Mesodermal cell (in vitro differentiated cells): ENCODE data around the gene PLCD3.

ENCODE experiments used
- H3K27ac ChIP-seq: 2 replicates; pipeline ENCODE4 v1.7.0; 2013; ENCODE audit warnings: mild to moderate bottlenecking, low read depth, low read length, moderate library complexity; ENCODE audit not compliant: severe bottlenecking
- H3K36me3 ChIP-seq: 2 replicates; pipeline ENCODE4 v1.7.1; 2013; ENCODE audit warnings: mild to moderate bottlenecking, low read length, moderate library complexity; ENCODE audit not compliant: control insufficient read depth, insufficient read depth
- H3K4me1 ChIP-seq: one replicate; pipeline ENCODE4 v1.7.1; 2013; ENCODE audit warnings: mild to moderate bottlenecking, low read length; ENCODE audit not compliant: insufficient read depth, control insufficient read depth, poor library complexity, severe bottlenecking
- H3K4me3 ChIP-seq: 2 replicates; pipeline ENCODE4 v1.7.0; 2013; ENCODE audit warnings: low read length, control low read depth, mild to moderate bottlenecking; ENCODE audit not compliant: insufficient read depth, poor library complexity, severe bottlenecking; ENCODE audit errors: extremely low read depth
- H3K9me3 ChIP-seq: 2 replicates; pipeline ENCODE4 v1.7.1; 2013; ENCODE audit warnings: mild to moderate bottlenecking, low read length, moderate library complexity; ENCODE audit not compliant: control insufficient read depth
- WGBS, 2 experiments: methylation state at CpG; one replicate each; pipeline ENCODE4 v1.1.5; 2013; ENCODE audit warnings: missing lambda C conversion rate in 2 of 2; ENCODE audit not compliant: insufficient coverage in 2 of 2; 5-methylcytosine and 5-hydroxymethylcytosine counted together

Gene PLCD3

DNA sequence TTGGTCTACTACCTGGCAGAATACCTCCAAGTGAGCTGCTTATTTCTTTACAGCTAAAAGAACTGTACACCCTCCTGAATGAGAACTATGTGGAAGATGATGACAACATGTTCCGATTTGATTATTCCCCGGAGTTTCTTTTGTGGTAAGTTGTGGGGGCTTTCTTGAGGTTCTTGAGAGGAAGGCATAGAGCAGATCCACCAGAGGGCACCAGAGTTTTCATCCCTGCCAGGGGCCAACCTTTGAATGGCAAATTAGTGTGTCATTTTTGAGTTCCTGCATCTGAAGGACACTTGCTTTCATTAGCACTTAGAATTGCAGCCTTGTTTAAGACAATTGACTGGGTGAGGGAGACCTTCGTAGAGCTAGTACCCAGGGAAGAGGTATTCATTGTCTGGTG, 36.2 kb downstream of the PLCD3 start:
- H3K4me1 ChIP-seq, result peaks cover 20% of the 10 kb centered on the region
- no peak overlapping the region for H3K4me3 ChIP-seq
- no peak overlapping the region for H3K27ac ChIP-seq
- peaks cover 7% of the 10 kb centered on the region for H3K9me3 ChIP-seq
- WGBS, 2 experiments, result 94% methylated on average over 2 to 3 of the region's 3 CpGs
- H3K36me3 ChIP-seq, result peaks cover 84% of the 10 kb centered on the region

- 86 to 89% methylated on average over 12 to 13 of the region's 13 CpGs for WGBS, 2 experiments
- Histone ChIP-seq H3K27ac (peak overlapping the region; percentile 96), H3K4me3 (no peak overlapping the region)
These were observed 38.7 kb downstream of the PLCD3 start for GRCh38 chr17:45093444-45094110.

GRCh38 chr17:45092911-45093430, 39.3 kb downstream of the PLCD3 start:
- WGBS, 2 experiments, result 79 to 80% methylated on average over 5 to 6 of the region's 6 CpGs
- Histone ChIP-seq H3K4me1 (peaks cover 20% of the 10 kb centered on the region), H3K27ac (peak overlapping the region; percentile 96), H3K36me3 (peaks cover 90% of the 10 kb centered on the region), H3K4me3 (no peak overlapping the region), H3K9me3 (peaks cover 7% of the 10 kb centered on the region)

More at GRCh38 chr17:45093444-45094110, 38.7 kb downstream of the PLCD3 start:
- Histone ChIP-seq H3K36me3 (peaks cover 91% of the 10 kb centered on the region), H3K4me1 (peaks cover 20% of the 10 kb centered on the region), H3K9me3 (peaks cover 7% of the 10 kb centered on the region)

DNA sequence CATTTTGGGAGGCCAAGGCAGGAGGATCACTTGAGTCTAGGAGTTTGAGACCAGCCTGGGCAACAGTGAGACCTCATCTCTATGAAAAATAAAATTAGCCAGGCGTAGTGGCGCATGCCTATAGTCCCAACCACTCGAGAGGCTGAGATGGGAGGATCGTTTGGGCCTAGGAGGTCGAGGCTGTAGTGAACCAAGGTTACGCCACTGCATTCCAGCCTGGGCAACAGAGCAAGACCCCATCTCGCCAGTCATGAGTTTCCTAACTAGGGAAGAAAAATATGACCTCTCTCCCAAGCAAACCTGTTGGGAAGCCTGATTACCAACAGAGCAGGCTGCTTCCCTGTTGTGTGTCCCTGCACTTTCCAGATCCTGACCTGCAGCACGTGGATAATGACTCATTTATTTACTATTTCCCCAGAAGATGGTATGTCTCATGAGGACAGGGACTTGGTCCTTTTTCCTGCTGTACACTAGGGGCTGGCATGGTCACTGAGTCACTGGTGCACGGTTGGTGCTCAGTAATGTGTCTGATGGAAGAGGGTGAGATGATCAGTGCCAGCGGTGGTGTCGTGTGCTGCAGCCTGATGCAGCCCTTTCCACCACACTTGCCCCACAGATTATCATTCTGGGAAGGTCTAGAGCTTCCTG, 40.4 kb downstream of the PLCD3 start:
- Histone ChIP-seq H3K27ac (peak overlapping the region; percentile 49), H3K36me3 (peaks cover 90% of the 10 kb centered on the region), H3K4me3 (no peak overlapping the region), H3K4me1 (peaks cover 20% of the 10 kb centered on the region), H3K9me3 (peaks cover 7% of the 10 kb centered on the region)
- WGBS, 2 experiments, result 96 to 99% methylated on average over 7 to 9 of the region's 11 CpGs

GRCh38 chr17:45090711-45091110, 41.6 kb downstream of the PLCD3 start:
- 77 to 80% methylated on average over 3 of the region's 3 CpGs for WGBS, 2 experiments
- Histone ChIP-seq H3K36me3 (peaks cover 89% of the 10 kb centered on the region), H3K9me3 (peaks cover 7% of the 10 kb centered on the region), H3K4me3 (no peak overlapping the region), H3K4me1 (peaks cover 20% of the 10 kb centered on the region), H3K27ac (no peak overlapping the region)

DNA sequence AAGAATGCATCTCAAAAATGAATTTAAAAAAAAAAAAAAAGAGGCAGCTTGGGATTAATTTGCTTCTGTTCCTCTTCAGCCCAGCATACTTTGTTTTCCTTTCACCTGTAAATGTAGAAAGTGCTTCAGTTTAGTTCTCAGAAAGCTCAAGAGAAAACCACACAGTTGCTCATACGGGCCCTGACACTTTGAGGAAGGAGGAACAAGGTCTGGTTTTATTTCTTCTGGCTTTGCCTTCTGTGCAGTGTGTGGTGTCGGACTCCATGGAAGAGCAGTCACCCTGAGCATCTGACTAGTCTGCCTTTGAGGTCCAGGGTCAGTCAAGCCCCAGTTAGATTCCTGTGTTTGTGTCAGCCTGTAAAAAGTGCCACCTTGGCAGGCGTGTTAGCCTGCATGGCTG, 43.6 kb downstream of the PLCD3 start:
- peaks cover 7% of the 10 kb centered on the region for H3K9me3 ChIP-seq
- no peak overlapping the region for H3K4me3 ChIP-seq
- peaks cover 16% of the 10 kb centered on the region for H3K4me1 ChIP-seq
- peaks cover 88% of the 10 kb centered on the region for H3K36me3 ChIP-seq
- WGBS, 2 experiments, result 85 to 100% methylated on average over 2 of the region's 3 CpGs
- no peak overlapping the region for H3K27ac ChIP-seq

- Histone ChIP-seq H3K36me3 (peaks cover 89% of the 10 kb centered on the region), H3K4me3 (no peak overlapping the region)
- WGBS, 2 experiments, result 89 to 94% methylated on average over 4 to 5 of the region's 5 CpGs
These were observed 44.3 kb downstream of the PLCD3 start for GRCh38 chr17:45087978-45088377.

GRCh38 chr17:45087504-45087975, 44.8 kb downstream of the PLCD3 start:
- H3K27ac ChIP-seq, result no peak overlapping the region
- peaks cover 92% of the 10 kb centered on the region for H3K36me3 ChIP-seq
- peaks cover 7% of the 10 kb centered on the region for H3K9me3 ChIP-seq
- H3K4me1 ChIP-seq, result peaks cover 6% of the 10 kb centered on the region
- H3K4me3 ChIP-seq, result no peak overlapping the region
- 79 to 96% methylated on average over 2 to 3 of the region's 3 CpGs for WGBS, 2 experiments

More at GRCh38 chr17:45087978-45088377, 44.3 kb downstream of the PLCD3 start:
- H3K27ac ChIP-seq, result no peak overlapping the region
- peaks cover 9% of the 10 kb centered on the region for H3K4me1 ChIP-seq
- peaks cover 7% of the 10 kb centered on the region for H3K9me3 ChIP-seq

- Histone ChIP-seq H3K9me3 (peaks cover 5% of the 10 kb centered on the region), H3K4me1 (peaks cover under 1% of the 10 kb centered on the region), H3K4me3 (no peak overlapping the region), H3K36me3 (peaks cover 93% of the 10 kb centered on the region), H3K27ac (no peak overlapping the region)
- WGBS, 2 experiments, result 100% methylated on average over 2 of the region's 6 CpGs; no CpG with 5 or more reads in 1 of the 2 experiments
These were observed 45.3 kb downstream of the PLCD3 start for GRCh38 chr17:45086865-45087503.

- Histone ChIP-seq H3K36me3 (peaks cover 93% of the 10 kb centered on the region), H3K27ac (no peak overlapping the region), H3K4me1 (no peaks in the 10 kb centered on the region), H3K9me3 (no peaks in the 10 kb centered on the region), H3K4me3 (no peak overlapping the region)
- WGBS, 2 experiments, result 100% methylated on average over 1 to 4 of the region's 4 CpGs
These were observed 45.9 kb downstream of the PLCD3 start for GRCh38 chr17:45086391-45086790.
